Mesendoderm (in vitro differentiated cells): ENCODE data around the gene ZXDC.

Experiments
- DNase-seq: peaks from one replicate; pipeline ENCODE4 v3.0.0; 2013
- H2AK5ac ChIP-seq: 2 replicates; pipeline ENCODE4 v1.6.1; 2013; ENCODE audit warnings: low read length, inconsistent platforms
- H2BK120ac ChIP-seq: 2 replicates; pipeline ENCODE4 v1.6.1; 2013; ENCODE audit warnings: low read depth, mild to moderate bottlenecking, low read length, moderate library complexity, mixed read lengths
- H2BK15ac ChIP-seq: replicated peaks from 2 replicates; pipeline ENCODE4 v1.6.1; 2013; ENCODE audit warnings: low read depth, mild to moderate bottlenecking, moderate library complexity
- H2BK5ac ChIP-seq: 2 replicates; pipeline ENCODE4 v1.6.1; 2013; ENCODE audit warnings: low read length, inconsistent platforms
- H3K18ac ChIP-seq: 2 replicates; pipeline ENCODE4 v1.6.1; 2013; ENCODE audit warnings: mild to moderate bottlenecking, low read length, mixed read lengths
- H3K23ac ChIP-seq: one replicate; pipeline ENCODE4 v1.6.1; 2013; ENCODE audit warnings: low read length
- H3K27ac ChIP-seq: 2 replicates; pipeline ENCODE4 v1.5.1; 2013; ENCODE audit warnings: low read depth, mild to moderate bottlenecking, inconsistent platforms, low read length, moderate library complexity
- H3K27me3 ChIP-seq: 2 replicates; pipeline ENCODE4 v1.6.1; 2013; ENCODE audit warnings: low read length, control low read depth, mild to moderate bottlenecking, inconsistent platforms; ENCODE audit not compliant: insufficient read depth, poor library complexity
- H3K36me3 ChIP-seq: 2 replicates; pipeline ENCODE4 v1.6.1; 2013; ENCODE audit warnings: low read length, inconsistent platforms; ENCODE audit not compliant: control insufficient read depth, insufficient read depth
- H3K4ac ChIP-seq: one replicate; pipeline ENCODE4 v1.6.1; 2013; ENCODE audit warnings: low read depth, mild to moderate bottlenecking, low read length, moderate library complexity
- H3K4me1 ChIP-seq: 2 replicates; pipeline ENCODE4 v1.6.1; 2013; ENCODE audit warnings: low read depth, low read length, inconsistent platforms; ENCODE audit not compliant: control insufficient read depth
- H3K4me2 ChIP-seq: 2 replicates; pipeline ENCODE4 v1.6.1; 2013; ENCODE audit warnings: low read length
- H3K4me3 ChIP-seq: 2 replicates; pipeline ENCODE4 v1.5.1; 2013; ENCODE audit warnings: mild to moderate bottlenecking, low read length
- H3K56ac ChIP-seq: one replicate; pipeline ENCODE4 v1.6.1; 2013; ENCODE audit warnings: low read length
- H3K79me1 ChIP-seq: 2 replicates; pipeline ENCODE4 v1.6.1; 2013; ENCODE audit warnings: low read length, inconsistent platforms
- H3K79me2 ChIP-seq: 2 replicates; pipeline ENCODE4 v1.6.1; 2013; ENCODE audit warnings: mild to moderate bottlenecking, low read length; ENCODE audit not compliant: control insufficient read depth, insufficient read depth
- H3K9ac ChIP-seq: 2 replicates; pipeline ENCODE4 v1.6.1; 2013; ENCODE audit warnings: low read length, inconsistent platforms
- H4K5ac ChIP-seq: one replicate; pipeline ENCODE4 v1.6.1; 2013; ENCODE audit warnings: low read length
- H4K8ac ChIP-seq: one replicate; pipeline ENCODE4 v1.6.1; 2013; ENCODE audit warnings: low read depth, mild to moderate bottlenecking, control low read depth, low read length, moderate library complexity
- WGBS: extraction: QIAGEN DNeasy Blood & Tissue Kit; methylation state at CpG from one replicate; pipeline ENCODE4 v1.1.7; 2013; ENCODE audit warnings: low lambda C conversion rate, missing lambda C conversion rate; ENCODE audit not compliant: insufficient coverage; ENCODE audit errors: extremely low coverage; 5-methylcytosine and 5-hydroxymethylcytosine counted together

The ZXDC gene

GRCh38 chr3:126454025-126454424, 21.7 kb downstream of the ZXDC start:
- no peak overlapping the region for H3K23ac ChIP-seq
- H2BK15ac ChIP-seq = no peak overlapping the region
- no peak overlapping the region for H3K27ac ChIP-seq
- no peak overlapping the region for H3K4me3 ChIP-seq
- H4K5ac ChIP-seq = no peak overlapping the region
- no peak overlapping the region for H3K18ac ChIP-seq
- H3K79me1 ChIP-seq = peaks cover 8% of the 10 kb centered on the region
- no peaks in the 10 kb centered on the region for H3K4me1 ChIP-seq
- H3K56ac ChIP-seq = no peak overlapping the region
- H3K4ac ChIP-seq = no peak overlapping the region
- no peaks in the 10 kb centered on the region for H3K79me2 ChIP-seq
- peaks cover 2% of the 10 kb centered on the region for H3K36me3 ChIP-seq
- H3K9ac ChIP-seq = no peak overlapping the region
- no peak overlapping the region for H2AK5ac ChIP-seq
- no peak for DNase-seq
- H2BK120ac ChIP-seq = no peak overlapping the region
- H4K8ac ChIP-seq = no peak overlapping the region
- no peak overlapping the region for H2BK5ac ChIP-seq
- WGBS = 100% methylated on average over 1 of the region's 1 CpG
- no peak overlapping the region for H3K4me2 ChIP-seq
- H3K27me3 ChIP-seq = no peaks in the 10 kb centered on the region

- no peak for DNase-seq
- Histone ChIP-seq H3K23ac (no peak overlapping the region), H4K5ac (no peak overlapping the region), H2BK120ac (no peak overlapping the region), H3K4me3 (no peak overlapping the region), H3K79me1 (peaks cover 6% of the 10 kb centered on the region), H3K4me1 (no peaks in the 10 kb centered on the region), H3K4ac (no peak overlapping the region), H3K9ac (no peak overlapping the region), H3K4me2 (no peak overlapping the region), H3K56ac (no peak overlapping the region), H4K8ac (no peak overlapping the region), H3K27ac (no peak overlapping the region), H2BK5ac (no peak overlapping the region), H2AK5ac (no peak overlapping the region), H3K27me3 (no peaks in the 10 kb centered on the region), H3K36me3 (peaks cover 2% of the 10 kb centered on the region), H3K79me2 (no peaks in the 10 kb centered on the region), H3K18ac (no peak overlapping the region), H2BK15ac (no peak overlapping the region)
- no CpG with 5 or more reads among the region's 9 CpGs for WGBS
These were observed 23.5 kb downstream of the ZXDC start for GRCh38 chr3:126452213-126452612.

- Histone ChIP-seq H4K5ac (no peak overlapping the region), H3K27me3 (no peaks in the 10 kb centered on the region), H3K18ac (no peak overlapping the region), H3K4me3 (no peak overlapping the region), H3K36me3 (no peaks in the 10 kb centered on the region), H3K4me1 (no peaks in the 10 kb centered on the region), H2BK120ac (no peak overlapping the region), H3K79me1 (peaks cover 2% of the 10 kb centered on the region), H3K4ac (no peak overlapping the region), H3K79me2 (no peaks in the 10 kb centered on the region), H2BK5ac (no peak overlapping the region), H3K56ac (no peak overlapping the region), H2BK15ac (no peak overlapping the region), H3K4me2 (no peak overlapping the region), H4K8ac (no peak overlapping the region), H3K9ac (no peak overlapping the region), H3K27ac (no peak overlapping the region), H3K23ac (no peak overlapping the region), H2AK5ac (no peak overlapping the region)
- no peak for DNase-seq
- no CpG with 5 or more reads among the region's 12 CpGs for WGBS
These were observed 24.2 kb downstream of the ZXDC start for GRCh38 chr3:126451511-126451910.

- Histone ChIP-seq H3K23ac (no peak overlapping the region), H2BK120ac (no peak overlapping the region), H3K79me2 (no peaks in the 10 kb centered on the region), H2AK5ac (no peak overlapping the region), H3K4ac (no peak overlapping the region), H4K8ac (no peak overlapping the region), H3K27ac (no peak overlapping the region), H3K4me3 (no peak overlapping the region), H3K9ac (no peak overlapping the region), H3K4me1 (no peaks in the 10 kb centered on the region), H2BK15ac (no peak overlapping the region), H3K18ac (no peak overlapping the region), H2BK5ac (no peak overlapping the region), H3K27me3 (no peaks in the 10 kb centered on the region), H3K4me2 (no peak overlapping the region), H3K36me3 (no peaks in the 10 kb centered on the region), H3K56ac (no peak overlapping the region), H3K79me1 (no peaks in the 10 kb centered on the region), H4K5ac (no peak overlapping the region)
- WGBS = no CpG with 5 or more reads among the region's 3 CpGs
- DNase-seq = no peak
These were observed 24.9 kb downstream of the ZXDC start for GRCh38 chr3:126450744-126451143.

GRCh38 chr3:126450219-126450618, 25.5 kb downstream of the ZXDC start:
- no peak overlapping the region for H3K4me2 ChIP-seq
- no peak overlapping the region for H3K27ac ChIP-seq
- H3K9ac ChIP-seq = no peak overlapping the region
- no peaks in the 10 kb centered on the region for H3K36me3 ChIP-seq
- H3K4me1 ChIP-seq = no peaks in the 10 kb centered on the region
- H2AK5ac ChIP-seq = no peak overlapping the region
- H3K4me3 ChIP-seq = no peak overlapping the region
- H3K27me3 ChIP-seq = no peaks in the 10 kb centered on the region
- H2BK15ac ChIP-seq = no peak overlapping the region
- no peak for DNase-seq
- H2BK120ac ChIP-seq = no peak overlapping the region
- no peaks in the 10 kb centered on the region for H3K79me1 ChIP-seq
- no peak overlapping the region for H2BK5ac ChIP-seq
- no peak overlapping the region for H4K8ac ChIP-seq
- H3K4ac ChIP-seq = no peak overlapping the region
- H3K18ac ChIP-seq = no peak overlapping the region
- WGBS = no CpG with 5 or more reads among the region's 9 CpGs
- H3K79me2 ChIP-seq = no peaks in the 10 kb centered on the region
- no peak overlapping the region for H3K23ac ChIP-seq
- no peak overlapping the region for H3K56ac ChIP-seq
- no peak overlapping the region for H4K5ac ChIP-seq

GRCh38 chr3:126449621-126450051, 26.1 kb downstream of the ZXDC start:
- H4K8ac ChIP-seq = no peak overlapping the region
- H3K27ac ChIP-seq = no peak overlapping the region
- H2BK5ac ChIP-seq = no peak overlapping the region
- H4K5ac ChIP-seq = no peak overlapping the region
- H3K79me2 ChIP-seq = no peaks in the 10 kb centered on the region
- no peak overlapping the region for H3K18ac ChIP-seq
- no peaks in the 10 kb centered on the region for H3K4me1 ChIP-seq
- H2BK120ac ChIP-seq = no peak overlapping the region
- no peak overlapping the region for H3K4me3 ChIP-seq
- no peak overlapping the region for H3K9ac ChIP-seq
- no peak overlapping the region for H3K56ac ChIP-seq
- no peak for DNase-seq
- H3K4me2 ChIP-seq = no peak overlapping the region
- no peak overlapping the region for H2BK15ac ChIP-seq
- no peaks in the 10 kb centered on the region for H3K79me1 ChIP-seq
- no peaks in the 10 kb centered on the region for H3K27me3 ChIP-seq
- H3K23ac ChIP-seq = no peak overlapping the region
- H3K4ac ChIP-seq = no peak overlapping the region
- no peak overlapping the region for H2AK5ac ChIP-seq
- H3K36me3 ChIP-seq = no peaks in the 10 kb centered on the region
- WGBS = no CpG with 5 or more reads among the region's 11 CpGs
